GM21526 (cell line): ENCODE measurements around the gene PLXNA4.

ENCODE experiments used
- ATAC-seq: cut with Tn5 transposase; IDR thresholded peaks from one replicate; pipeline ENCODE4 v1.9.1; 2021; ENCODE audit warnings: moderate library complexity; ENCODE audit not compliant: unreplicated experiment, low FRiP score

The PLXNA4 gene

DNA sequence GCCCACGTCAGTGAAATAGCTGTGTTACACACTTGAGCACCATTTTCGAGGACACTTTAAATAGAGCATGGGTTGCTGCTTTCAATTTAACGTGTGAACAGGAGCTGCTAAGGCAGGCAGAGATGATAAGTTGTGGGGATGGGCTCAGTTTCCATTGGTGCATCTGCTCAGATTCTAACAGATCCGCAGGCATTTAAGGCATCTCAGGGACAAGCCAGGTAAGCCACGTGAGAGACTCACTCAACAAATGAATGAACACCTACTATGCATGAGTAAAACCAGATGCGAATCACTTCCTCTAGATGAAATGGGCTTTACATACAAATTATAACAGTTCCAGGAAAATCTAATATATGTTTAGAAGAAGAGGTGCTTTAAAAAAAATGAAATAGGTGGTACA, 34.6 kb downstream of the PLXNA4 start:
- ATAC-seq = no peak

GRCh38 chr7:132537456-132538145, 38.7 kb downstream of the PLXNA4 start:
- ATAC-seq = no peak

DNA sequence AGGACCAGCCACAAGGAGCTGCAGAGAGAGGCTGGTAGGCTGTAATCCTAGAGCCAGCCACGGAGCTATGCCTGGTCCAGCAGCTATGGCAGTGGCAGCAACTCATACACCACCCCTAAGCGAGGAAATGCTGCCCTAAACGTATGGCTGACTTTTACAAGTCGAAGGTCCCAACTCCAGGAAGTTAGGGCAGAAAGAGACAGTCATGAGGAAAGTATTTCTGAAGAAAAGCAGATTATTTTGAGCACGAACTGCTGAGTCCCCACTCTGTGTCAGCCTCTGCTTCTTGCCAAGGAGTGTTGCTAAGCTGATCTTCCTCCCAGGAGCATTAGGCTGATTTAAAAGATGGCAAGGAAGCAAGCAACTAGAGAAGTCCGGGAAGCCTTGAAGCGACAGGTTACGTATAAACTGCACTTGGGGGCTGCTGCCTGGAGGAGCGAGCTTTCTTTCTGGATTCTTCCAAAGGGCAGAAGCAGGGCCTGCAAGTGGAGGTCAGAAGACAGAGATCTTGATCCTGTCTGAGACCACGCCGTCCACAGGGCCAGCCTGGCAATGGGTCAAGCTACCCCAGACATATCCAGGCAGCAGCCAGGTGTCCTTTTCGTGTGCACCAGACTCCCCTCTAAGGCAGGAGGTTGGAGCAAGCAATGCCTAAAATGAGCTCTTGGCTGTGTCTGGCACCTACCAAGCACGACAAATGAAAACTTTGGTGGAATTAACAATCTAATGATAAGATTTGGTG, 39.4 kb downstream of the PLXNA4 start:
- no peak for ATAC-seq

- ATAC-seq = no peak
Measured at GRCh38 chr7:132533916-132534315, 42.4 kb downstream of the PLXNA4 start.

GRCh38 chr7:132532281-132532680, 44.0 kb downstream of the PLXNA4 start:
- no peak for ATAC-seq

- ATAC-seq = no peak
Measured at GRCh38 chr7:132531562-132531961, 44.7 kb downstream of the PLXNA4 start.

- no peak for ATAC-seq
Measured at GRCh38 chr7:132528695-132529094, 47.6 kb downstream of the PLXNA4 start.

- no peak for ATAC-seq
Measured at GRCh38 chr7:132527467-132528410, 48.5 kb downstream of the PLXNA4 start.

GRCh38 chr7:132526111-132526740, 50.0 kb downstream of the PLXNA4 start:
- no peak for ATAC-seq

GRCh38 chr7:132521423-132521822, 54.8 kb downstream of the PLXNA4 start:
- no peak for ATAC-seq

- no peak for ATAC-seq
Measured at GRCh38 chr7:132520591-132521280, 55.5 kb downstream of the PLXNA4 start.

GRCh38 chr7:132519936-132520335, 56.3 kb downstream of the PLXNA4 start:
- ATAC-seq = no peak

DNA sequence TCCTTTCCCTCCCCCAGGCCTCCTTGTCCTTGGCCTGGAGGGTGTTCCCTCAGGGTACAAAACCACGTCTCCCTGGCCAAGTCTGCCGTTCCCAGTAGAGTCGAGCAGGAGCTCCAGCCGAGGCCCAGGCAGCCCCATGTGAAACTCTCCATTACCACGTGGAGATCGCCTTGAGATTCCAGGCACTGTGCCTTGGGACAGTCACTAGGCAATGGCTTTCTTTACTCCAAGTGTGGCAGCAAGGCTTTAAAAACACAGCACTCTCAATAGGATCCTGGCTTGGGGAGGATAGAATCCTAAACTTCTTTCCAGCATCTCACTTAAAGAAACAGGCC, 57.5 kb downstream of the PLXNA4 start:
- ATAC-seq = no peak

DNA sequence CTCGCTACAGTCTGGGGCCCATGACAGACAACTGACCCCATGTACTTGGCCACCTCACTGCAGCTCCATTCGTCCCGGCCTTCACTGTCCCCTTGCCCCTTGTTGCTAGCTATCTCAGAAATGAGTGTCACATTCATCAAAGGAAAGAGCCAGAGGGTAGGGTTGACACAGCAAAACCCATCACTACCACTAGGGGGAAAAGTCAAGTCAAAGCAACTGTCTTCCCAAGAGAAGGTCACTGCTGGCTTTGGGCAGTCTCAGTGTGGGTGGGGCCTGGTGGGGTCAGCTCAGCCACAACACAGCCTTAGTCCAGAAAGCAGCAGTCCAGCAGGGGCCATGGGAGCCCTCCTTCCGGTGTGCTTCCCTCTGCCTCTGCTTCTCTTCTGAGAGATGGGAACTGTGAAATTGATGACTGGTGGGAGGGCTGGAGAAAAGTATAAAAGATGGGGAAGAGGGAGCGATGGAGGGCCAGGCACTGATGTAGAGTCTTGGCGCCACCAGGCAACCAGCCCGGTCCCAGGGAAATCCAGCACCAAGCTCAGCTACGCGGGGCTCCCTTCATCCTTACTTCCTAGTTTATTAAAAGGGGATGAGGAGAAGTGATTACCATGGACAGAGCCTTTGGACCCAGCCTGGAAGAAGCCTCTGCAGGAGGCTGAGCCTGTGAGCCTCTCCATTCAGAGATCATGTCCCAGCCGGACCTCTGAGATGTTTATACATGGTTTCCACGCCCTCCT, 58.0 kb downstream of the PLXNA4 start:
- ATAC-seq = peak; percentile 58

DNA sequence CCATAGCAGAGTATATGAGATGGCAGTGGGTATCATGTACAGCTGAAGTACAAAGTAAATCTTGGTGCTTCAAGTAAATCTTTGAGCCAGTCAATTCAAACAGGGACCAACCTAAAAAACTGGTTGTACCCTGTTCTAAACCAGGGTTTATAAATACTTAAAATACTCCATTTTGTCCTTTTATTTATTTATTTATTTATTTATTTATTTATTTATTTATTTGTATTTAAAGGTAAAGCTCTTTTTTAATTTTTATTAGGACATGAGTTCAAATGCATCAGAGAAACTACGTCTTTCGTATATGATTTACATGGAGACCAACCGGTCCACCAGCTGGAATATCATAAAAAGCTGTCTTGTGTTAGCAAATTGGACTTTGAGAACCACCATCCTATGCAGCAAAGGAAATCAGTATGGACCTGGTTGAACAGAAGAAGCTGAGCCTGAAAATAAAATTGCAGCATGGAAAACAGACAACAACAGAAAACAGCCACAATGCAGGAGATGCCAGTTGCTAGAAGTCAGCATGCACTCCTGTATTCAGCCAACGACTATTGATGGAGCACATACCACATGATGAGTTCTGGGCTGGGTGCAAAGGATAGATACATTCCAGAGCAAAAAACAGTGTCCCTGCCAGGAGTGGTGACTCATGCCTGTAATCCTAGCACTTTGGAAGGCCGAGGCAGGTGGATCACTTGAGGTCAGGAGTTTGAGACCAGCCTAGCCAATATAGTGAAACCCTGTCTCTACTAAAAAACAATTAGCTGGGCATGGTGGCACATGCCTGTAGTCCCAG, 60.0 kb downstream of the PLXNA4 start:
- no peak for ATAC-seq

DNA sequence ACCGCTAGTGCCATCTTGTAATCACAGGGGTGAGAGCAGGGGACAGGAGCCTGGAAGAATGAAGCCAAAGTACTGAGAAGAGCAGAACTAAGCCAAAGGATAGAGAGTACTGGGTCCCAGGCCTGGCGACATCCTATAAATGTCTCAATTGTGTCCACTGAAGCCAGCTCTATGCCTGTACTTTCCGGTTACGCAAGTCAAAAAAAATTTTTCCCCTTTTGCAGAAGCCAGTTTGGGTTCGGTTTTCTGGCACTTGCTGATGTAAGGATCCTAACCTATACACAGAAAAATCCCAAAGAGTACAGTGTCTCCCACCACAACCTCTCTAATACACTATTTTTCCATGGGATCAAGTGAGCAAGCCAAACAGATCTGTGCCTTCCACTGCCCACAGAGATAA, 61.1 kb downstream of the PLXNA4 start:
- no peak for ATAC-seq

GRCh38 chr7:132514430-132514829, 61.8 kb downstream of the PLXNA4 start:
- ATAC-seq = no peak

DNA sequence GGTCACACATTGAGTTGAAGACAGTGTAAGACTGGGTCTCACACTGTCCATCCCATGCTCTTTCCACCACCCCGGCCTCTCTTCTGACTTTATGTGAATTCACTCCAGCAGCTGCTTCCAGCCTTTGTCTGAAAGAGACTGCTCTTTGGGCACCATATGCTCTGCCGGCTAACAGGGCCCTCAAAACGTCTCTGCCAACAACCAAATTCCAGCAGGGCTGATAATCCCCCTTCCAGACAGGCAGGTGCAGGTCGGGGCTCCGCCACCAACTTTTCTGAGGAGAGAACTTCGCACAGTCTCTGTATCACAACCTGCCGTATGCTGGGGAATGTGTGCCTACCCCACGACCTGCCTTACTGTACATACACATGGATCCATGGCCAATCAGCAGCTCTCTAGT, 64.3 kb downstream of the PLXNA4 start:
- no peak for ATAC-seq

DNA sequence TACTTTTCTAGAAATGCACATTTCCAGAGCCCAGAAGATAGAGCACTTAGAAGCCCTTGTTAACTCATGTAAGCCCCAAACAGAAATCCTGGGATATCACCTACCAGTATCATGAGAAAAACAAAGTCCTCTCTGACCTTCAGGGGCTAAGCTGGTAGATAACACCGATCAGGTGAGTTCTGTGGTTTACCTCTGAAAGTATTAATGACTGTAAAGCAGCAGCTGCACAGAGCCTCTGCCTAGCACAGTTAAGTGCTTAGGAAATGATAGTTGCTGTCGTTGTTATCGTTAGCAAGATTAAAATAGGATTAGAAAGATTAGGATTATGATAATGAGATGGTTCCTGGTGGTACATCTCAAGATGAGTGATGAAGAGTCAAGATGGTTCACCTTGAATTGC, 64.9 kb downstream of the PLXNA4 start:
- ATAC-seq = no peak
